ENCODE measurements around the gene NRF1.

GRCh38 chr7:129741743-129742213, 130.3 kb downstream of the NRF1 start:
- no peak for TF ChIP-seq POLR2A (IDR thresholded peaks at IDR 0.05; ENCODE audit: low read depth, low read length)
- TF ChIP-seq POLR2AphosphoS5 (IDR thresholded peaks at IDR 0.05; ENCODE audit: low read depth, low read length), result no peak
- no peak for TF ChIP-seq TAF1 (IDR thresholded peaks at IDR 0.05; ENCODE audit: low read depth, low read length)
- TF ChIP-seq SPI1 (IDR thresholded peaks at IDR 0.05; ENCODE audit: low read depth, low read length), result no peak
